ENCODE results near the gene SNCAIP.
A peak's percentile ranks its signal among the peaks of the same experiment; 100 is the strongest.

The SNCAIP gene

DNA sequence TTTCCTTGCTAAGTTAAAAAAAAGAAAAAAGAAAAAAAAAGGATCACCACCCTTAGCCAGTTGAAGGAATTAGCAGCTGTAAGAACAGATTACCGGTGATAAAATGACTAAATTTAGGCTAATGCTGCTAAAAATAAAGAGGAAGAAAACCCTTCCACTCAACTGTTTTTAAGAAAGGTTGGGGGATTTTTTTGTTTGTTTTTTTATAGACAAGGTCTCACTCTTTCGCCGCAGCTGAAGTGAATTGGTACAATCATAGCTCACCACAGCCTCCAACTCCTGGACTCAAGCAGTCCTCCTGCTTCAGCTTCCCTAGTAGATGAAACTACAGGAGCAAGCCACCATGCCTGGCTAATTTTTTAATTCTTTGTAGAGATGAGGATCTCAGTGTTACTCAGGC is 101.7 kb downstream of the SNCAIP start:
- H3K4me3 ChIP-seq (ENCODE audit: low read depth, low read length) = no peak overlapping the region
- in situ Hi-C loops (cut with HindIII; ENCODE audit: low sequenced_read_pairs) = no loop called here
- no peak for DNase-seq (ENCODE audit: low read depth)
- TF ChIP-seq, protein P1, sequence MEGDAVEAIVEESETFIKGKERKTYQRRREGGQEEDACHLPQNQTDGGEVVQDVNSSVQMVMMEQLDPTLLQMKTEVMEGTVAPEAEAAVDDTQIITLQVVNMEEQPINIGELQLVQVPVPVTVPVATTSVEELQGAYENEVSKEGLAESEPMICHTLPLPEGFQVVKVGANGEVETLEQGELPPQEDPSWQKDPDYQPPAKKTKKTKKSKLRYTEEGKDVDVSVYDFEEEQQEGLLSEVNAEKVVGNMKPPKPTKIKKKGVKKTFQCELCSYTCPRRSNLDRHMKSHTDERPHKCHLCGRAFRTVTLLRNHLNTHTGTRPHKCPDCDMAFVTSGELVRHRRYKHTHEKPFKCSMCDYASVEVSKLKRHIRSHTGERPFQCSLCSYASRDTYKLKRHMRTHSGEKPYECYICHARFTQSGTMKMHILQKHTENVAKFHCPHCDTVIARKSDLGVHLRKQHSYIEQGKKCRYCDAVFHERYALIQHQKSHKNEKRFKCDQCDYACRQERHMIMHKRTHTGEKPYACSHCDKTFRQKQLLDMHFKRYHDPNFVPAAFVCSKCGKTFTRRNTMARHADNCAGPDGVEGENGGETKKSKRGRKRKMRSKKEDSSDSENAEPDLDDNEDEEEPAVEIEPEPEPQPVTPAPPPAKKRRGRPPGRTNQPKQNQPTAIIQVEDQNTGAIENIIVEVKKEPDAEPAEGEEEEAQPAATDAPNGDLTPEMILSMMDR (IDR thresholded peaks at IDR 0.05; ENCODE audit: low read depth, low read length, missing control alignments) = no peak

DNA sequence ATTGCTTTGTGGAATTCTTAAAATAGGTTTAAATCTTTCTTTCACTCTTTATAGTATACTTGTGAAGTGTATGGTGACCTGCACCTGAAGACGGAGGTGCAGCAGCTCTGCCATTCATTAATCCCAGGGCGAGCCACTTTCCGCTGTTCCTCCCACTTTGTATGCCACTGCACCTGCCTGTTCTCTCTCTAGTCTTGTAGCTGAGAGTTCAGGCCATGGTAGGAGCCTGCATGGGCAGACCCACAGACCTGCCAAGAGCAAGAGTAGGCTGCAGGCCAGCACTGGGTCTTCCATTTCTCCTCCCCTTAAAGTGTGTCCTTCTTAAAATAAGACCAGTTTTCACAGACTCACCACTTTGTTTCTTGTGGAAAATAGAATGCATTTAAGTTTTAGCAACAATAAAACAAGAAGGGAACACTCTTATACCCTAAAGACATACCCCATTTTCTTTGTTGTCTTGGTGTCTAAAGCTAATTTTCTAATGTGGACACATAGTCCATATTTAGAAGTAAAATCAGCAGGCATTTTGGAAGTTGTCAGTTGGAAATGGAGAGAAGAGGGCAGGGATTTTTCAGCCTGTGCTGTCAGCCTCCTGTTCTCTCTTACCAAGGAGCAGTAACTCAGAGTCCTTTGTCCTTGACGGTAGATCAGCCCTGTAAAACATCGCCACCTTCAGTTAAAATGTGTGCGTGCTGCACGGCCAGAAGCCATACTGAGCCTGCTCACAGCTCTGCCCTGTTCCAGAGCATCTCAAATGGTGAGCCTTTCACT is 103.2 kb downstream of the SNCAIP start:
- in situ Hi-C loops (cut with HindIII; ENCODE audit: low sequenced_read_pairs) = no loop called here
- DNase-seq (ENCODE audit: low read depth) = peak; percentile 57
- H3K4me3 ChIP-seq (ENCODE audit: low read depth, low read length) = no peak overlapping the region
- TF ChIP-seq, protein P1 (IDR thresholded peaks at IDR 0.05; ENCODE audit: low read depth, low read length, missing control alignments) = peak; percentile 77

DNA sequence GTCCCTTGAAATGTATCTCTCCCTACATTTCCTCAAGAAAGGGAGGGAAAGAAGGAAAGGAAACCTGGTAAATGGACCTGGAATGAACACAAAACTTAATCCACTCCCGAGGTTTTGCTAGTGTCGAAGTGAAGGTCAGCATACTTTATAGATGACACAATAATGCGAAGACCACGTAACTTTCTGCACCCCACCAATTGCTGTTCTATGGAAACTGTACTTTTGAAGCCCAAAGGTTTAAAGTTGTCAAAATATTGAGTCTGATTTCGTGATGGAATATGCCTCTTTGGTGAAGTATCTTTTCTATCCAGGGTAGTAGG is 103.7 kb downstream of the SNCAIP start:
- in situ Hi-C loops (cut with HindIII; ENCODE audit: low sequenced_read_pairs) = no loop called here
- TF ChIP-seq, protein P1 (IDR thresholded peaks at IDR 0.05; ENCODE audit: low read depth, low read length, missing control alignments) = no peak
- DNase-seq (ENCODE audit: low read depth) = no peak
- no peak overlapping the region for H3K4me3 ChIP-seq (ENCODE audit: low read depth, low read length)

DNA sequence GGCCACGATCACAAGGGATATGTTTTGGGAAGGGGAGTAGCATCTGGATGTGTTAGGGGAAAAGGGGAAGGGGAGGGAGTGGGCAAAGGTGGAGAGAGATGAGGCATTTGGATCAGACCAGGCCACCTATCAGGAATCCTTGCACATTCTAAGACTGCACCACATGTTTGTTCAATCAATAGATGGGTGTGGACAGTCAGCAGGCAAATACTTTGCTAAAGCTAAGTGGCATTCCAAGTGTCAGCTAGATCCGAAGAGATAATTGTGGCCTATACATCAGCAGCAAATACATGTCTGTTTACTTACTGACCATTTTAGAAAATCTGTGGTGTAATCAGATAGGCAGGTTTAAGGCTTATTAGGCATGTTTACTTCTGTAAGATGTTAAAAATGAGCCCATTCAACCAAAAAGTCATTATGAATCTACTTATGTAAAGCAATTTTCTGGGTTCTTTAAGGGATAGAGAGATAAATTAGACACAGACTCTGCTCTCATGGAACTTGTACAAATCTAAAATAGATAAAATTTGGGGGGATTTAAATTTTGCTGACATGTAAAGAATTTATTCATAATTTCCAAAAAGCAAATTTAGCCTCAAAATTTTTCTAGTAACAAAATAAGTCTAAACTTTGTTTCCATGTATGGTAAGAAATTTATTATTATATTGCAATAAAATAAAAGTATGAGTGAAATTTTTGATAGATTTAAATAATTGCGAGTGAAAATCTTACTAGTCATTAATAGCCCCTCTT is 107.3 kb downstream of the SNCAIP start:
- H3K4me3 ChIP-seq (ENCODE audit: low read depth, low read length) = no peak overlapping the region
- TF ChIP-seq, protein P1 (IDR thresholded peaks at IDR 0.05; ENCODE audit: low read depth, low read length, missing control alignments) = no peak
- DNase-seq (ENCODE audit: low read depth) = no peak
- in situ Hi-C loops (cut with HindIII; ENCODE audit: low sequenced_read_pairs) = no loop called here

DNA sequence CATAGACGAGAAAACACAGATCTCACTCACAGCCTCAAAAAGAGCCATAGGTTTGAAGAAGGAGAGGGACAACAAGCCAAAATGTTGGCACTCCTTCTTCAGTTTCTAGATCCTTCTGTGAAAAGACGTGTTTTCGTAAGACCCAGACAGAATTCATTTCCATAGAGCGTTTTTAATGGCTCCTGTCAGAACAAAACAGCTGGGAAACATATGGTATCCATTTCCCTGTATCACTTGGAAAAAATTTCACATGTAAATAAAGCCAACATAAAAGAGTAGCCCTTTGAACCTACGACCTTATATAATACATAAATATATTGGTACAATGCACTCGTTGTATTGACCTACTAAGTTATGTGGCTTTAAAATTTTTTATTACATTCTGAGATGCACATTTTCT is 108.1 kb downstream of the SNCAIP start:
- no peak overlapping the region for H3K4me3 ChIP-seq (ENCODE audit: low read depth, low read length)
- TF ChIP-seq, protein P1 (IDR thresholded peaks at IDR 0.05; ENCODE audit: low read depth, low read length, missing control alignments) = no peak
- DNase-seq (ENCODE audit: low read depth) = no peak
- in situ Hi-C loops (cut with HindIII; ENCODE audit: low sequenced_read_pairs) = no loop called here

DNA sequence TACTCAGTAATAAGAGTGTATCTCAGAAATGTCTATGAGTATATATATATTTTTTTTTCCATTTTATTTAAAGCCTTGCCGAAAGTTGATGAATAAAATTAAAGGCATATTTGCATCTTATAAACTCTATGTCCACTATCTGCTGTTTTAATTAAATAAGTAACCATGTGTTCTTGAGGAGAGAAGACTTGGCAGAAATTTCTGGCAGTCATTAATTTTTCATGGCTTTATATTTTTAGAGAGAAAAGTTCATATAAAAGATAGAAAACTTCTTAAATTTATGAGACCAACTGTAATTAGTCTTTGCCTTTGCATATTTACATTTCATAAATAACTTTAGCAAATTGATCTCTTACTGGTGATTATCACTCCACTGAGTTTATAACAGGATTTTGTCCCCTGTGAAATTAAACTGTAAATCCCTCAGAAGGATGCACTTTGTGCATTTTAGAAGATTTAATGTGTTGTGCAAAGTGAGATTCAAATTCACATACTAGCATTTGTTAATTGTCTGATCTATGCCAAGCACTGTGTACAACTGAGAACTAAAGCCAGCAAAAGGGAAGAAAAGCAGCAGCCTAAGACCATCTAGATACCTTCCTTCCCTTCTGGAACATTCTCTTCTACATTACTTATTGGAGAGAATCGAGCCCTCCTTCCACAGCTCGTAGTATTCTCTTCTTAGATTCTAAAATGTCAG is 108.7 kb downstream of the SNCAIP start:
- in situ Hi-C loops (cut with HindIII; ENCODE audit: low sequenced_read_pairs) = no loop called here
- no peak for DNase-seq (ENCODE audit: low read depth)

More for the DNA sequence above, 108.7 kb downstream of the SNCAIP start:
- no peak overlapping the region for H3K4me3 ChIP-seq (ENCODE audit: low read depth, low read length)
- TF ChIP-seq, protein P1 (IDR thresholded peaks at IDR 0.05; ENCODE audit: low read depth, low read length, missing control alignments) = no peak
